NCI-H524 (cell line): ENCODE measurements around the gene DRD4.

Experiments used
- DNase-seq, 2 experiments: peaks; one replicate each; lab custom pipeline; 2025; lab: John Stamatoyannopoulos, UW

Gene DRD4

GRCh38 chr11:610146-610801, 26.8 kb upstream of the DRD4 start:
- DNase-seq: no peak

GRCh38 chr11:611001-611996, 25.8 kb upstream of the DRD4 start:
- DNase-seq: no peak

- DNase-seq: peak in 1 of 2 experiments; percentile 34
These were observed 24.7 kb upstream of the DRD4 start for GRCh38 chr11:612201-612960.

- no peak for DNase-seq
These were observed 24.1 kb upstream of the DRD4 start for GRCh38 chr11:612961-613300.

- DNase-seq: no peak
These were observed 23.6 kb upstream of the DRD4 start for GRCh38 chr11:613369-613968.

- no peak for DNase-seq
These were observed 22.9 kb upstream of the DRD4 start for GRCh38 chr11:614021-614622.

- DNase-seq: no peak
These were observed 22.2 kb upstream of the DRD4 start for GRCh38 chr11:614623-615503.

GRCh38 chr11:615504-616319, 21.4 kb upstream of the DRD4 start, which contains the start of gene IRF7:
Gene IRF7 (minus strand): TSS chr11:615950. CDS start chr11:615364, 586 bp downstream.
- DNase-seq: no peak

GRCh38 chr11:616320-617198, 20.5 kb upstream of the DRD4 start:
- DNase-seq: no peak

- no peak for DNase-seq
These were observed 19.7 kb upstream of the DRD4 start for GRCh38 chr11:617199-617911.

- no peak for DNase-seq
These were observed 19.0 kb upstream of the DRD4 start for GRCh38 chr11:617912-618682.

GRCh38 chr11:618856-619627, 18.0 kb upstream of the DRD4 start:
- DNase-seq: no peak

- no peak for DNase-seq
These were observed 17.4 kb upstream of the DRD4 start for GRCh38 chr11:619628-620050.

GRCh38 chr11:620201-620600, 16.9 kb upstream of the DRD4 start:
- DNase-seq: no peak

- DNase-seq: no peak
These were observed 15.9 kb upstream of the DRD4 start for GRCh38 chr11:620935-621814.
